Measurements from ENCODE around the gene CAMK2N1. TPM values are rescaled to one million over a fixed set of nuclear protein-coding genes. Genes with fewer than 3 reads are reported as not detected.

Gene CAMK2N1
- polyA plus RNA-seq, 1 donor from 2014 or later: 67.1 TPM

DNA sequence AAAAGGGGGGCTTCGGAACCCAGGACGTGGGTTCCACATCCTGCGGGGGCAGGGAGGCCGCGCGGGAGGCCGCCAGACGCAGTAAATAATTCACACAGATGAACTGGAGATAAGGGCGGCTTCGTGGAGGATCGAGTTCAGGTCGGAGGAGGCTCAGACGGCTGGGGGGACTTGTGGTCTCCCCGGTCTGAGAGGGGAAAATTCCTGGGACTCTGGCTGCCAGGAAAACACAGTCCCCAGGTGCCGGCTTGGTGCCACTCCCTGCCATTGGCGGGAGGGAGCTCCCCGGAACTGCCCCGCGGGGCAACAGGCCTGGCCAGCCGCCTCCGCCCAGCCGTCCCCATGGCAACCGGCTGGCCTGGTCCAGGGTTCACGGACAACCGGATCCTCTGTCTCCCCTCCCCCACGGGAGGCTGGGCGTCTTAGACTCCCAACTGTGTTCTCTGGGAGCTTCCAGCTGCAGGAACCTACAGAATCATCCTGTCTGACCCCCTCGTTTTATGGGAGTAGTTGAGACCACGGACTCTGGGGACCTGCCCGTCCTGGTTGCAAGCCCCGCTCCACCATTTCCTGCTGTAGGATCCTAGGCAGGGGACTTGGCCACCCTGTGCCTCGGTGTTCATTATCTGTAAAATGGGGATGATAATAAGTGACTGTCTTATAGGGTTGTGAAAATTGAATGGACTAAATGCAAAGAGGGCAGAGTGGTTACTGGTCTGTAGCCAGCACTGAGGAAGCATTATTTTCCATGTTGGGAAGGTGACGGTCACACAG, 9.6 kb downstream of the CAMK2N1 start:
- no peaks in the 10 kb centered on the region for H3K9me2 ChIP-seq (ENCODE audit: insufficient read depth, low read length)
- H4K20me1 ChIP-seq (ENCODE audit: insufficient read depth): no peaks in the 10 kb centered on the region
- TF ChIP-seq EZH2 (IDR thresholded peaks at IDR 0.05; ENCODE audit: borderline replicate concordance, insufficient read depth, low read length, poor library complexity, severe bottlenecking): no peak
- no peak for TF ChIP-seq SMC3 (conservative IDR thresholded peaks at IDR 0.05; ENCODE audit: poor library complexity)
- no peak for TF ChIP-seq EP300 (conservative IDR thresholded peaks at IDR 0.05; ENCODE audit: poor library complexity, severe bottlenecking)
- TF ChIP-seq MXI1 (conservative IDR thresholded peaks at IDR 0.05; ENCODE audit: poor library complexity, severe bottlenecking): no peak
- TF ChIP-seq RAD21 (conservative IDR thresholded peaks at IDR 0.05): no peak
- no peak for TF ChIP-seq POLR2AphosphoS5 (IDR thresholded peaks at IDR 0.05)
- TF ChIP-seq, protein P1, sequence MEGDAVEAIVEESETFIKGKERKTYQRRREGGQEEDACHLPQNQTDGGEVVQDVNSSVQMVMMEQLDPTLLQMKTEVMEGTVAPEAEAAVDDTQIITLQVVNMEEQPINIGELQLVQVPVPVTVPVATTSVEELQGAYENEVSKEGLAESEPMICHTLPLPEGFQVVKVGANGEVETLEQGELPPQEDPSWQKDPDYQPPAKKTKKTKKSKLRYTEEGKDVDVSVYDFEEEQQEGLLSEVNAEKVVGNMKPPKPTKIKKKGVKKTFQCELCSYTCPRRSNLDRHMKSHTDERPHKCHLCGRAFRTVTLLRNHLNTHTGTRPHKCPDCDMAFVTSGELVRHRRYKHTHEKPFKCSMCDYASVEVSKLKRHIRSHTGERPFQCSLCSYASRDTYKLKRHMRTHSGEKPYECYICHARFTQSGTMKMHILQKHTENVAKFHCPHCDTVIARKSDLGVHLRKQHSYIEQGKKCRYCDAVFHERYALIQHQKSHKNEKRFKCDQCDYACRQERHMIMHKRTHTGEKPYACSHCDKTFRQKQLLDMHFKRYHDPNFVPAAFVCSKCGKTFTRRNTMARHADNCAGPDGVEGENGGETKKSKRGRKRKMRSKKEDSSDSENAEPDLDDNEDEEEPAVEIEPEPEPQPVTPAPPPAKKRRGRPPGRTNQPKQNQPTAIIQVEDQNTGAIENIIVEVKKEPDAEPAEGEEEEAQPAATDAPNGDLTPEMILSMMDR (IDR thresholded peaks at IDR 0.05; ENCODE audit: poor library complexity, severe bottlenecking): no peak
- TF ChIP-seq TAF1 (IDR thresholded peaks at IDR 0.05; ENCODE audit: low read depth): no peak
- TF ChIP-seq REST (IDR thresholded peaks at IDR 0.05; ENCODE audit: borderline replicate concordance): no peak
- no peak overlapping the region for H3K9ac ChIP-seq (ENCODE audit: low read length)
- H3K36me3 ChIP-seq (ENCODE audit: insufficient read depth, low read length): no peaks in the 10 kb centered on the region
- no peaks in the 10 kb centered on the region for H3K79me2 ChIP-seq (replicated peaks; ENCODE audit: insufficient read depth, low read length)
- no peak overlapping the region for H3K27ac ChIP-seq (ENCODE audit: low read length)
- H3K9me3 ChIP-seq (ENCODE audit: low read length): no peaks in the 10 kb centered on the region
- H3F3A ChIP-seq (ENCODE audit: insufficient read depth, low read length, poor library complexity, severe bottlenecking): no peaks in the 10 kb centered on the region
- no peak overlapping the region for H3K4me2 ChIP-seq (ENCODE audit: low read length)
- H2AFZ ChIP-seq (ENCODE audit: low read depth, low read length): no peak overlapping the region
- peaks cover 7% of the 10 kb centered on the region for H3K27me3 ChIP-seq (ENCODE audit: insufficient read depth, low read depth, low read length)
- no peak overlapping the region for H3K4me3 ChIP-seq (ENCODE audit: low read length)

DNA sequence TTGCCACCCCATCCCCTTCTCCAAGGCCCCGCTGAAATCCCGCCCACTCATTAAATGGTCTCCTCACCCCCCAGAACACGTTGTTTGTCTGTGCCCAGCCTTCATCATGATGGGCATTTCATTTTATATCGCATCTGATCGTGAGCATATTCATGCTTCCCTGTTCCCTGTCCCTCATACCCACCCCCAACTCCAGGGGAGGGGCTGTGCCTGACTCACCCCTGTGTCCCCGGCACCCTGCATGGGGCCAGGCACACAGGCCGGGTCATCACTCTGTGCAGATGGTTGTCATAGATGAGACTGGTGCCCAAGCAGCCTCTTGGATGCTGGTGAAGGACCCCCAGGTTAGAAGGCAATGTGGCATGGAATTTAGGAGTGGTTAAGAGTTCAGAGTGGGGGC, 11.0 kb downstream of the CAMK2N1 start:
- H3K27ac ChIP-seq (ENCODE audit: low read length): no peak overlapping the region
- no peak overlapping the region for H3K4me2 ChIP-seq (ENCODE audit: low read length)
- no peaks in the 10 kb centered on the region for H3K79me2 ChIP-seq (replicated peaks; ENCODE audit: insufficient read depth, low read length)
- no peaks in the 10 kb centered on the region for H3K9me3 ChIP-seq (ENCODE audit: low read length)
- peaks cover 7% of the 10 kb centered on the region for H3K27me3 ChIP-seq (ENCODE audit: insufficient read depth, low read depth, low read length)
- no peak overlapping the region for H3K9ac ChIP-seq (ENCODE audit: low read length)
- no peaks in the 10 kb centered on the region for H3F3A ChIP-seq (ENCODE audit: insufficient read depth, low read length, poor library complexity, severe bottlenecking)
- H2AFZ ChIP-seq (ENCODE audit: low read depth, low read length): no peak overlapping the region
- H3K4me3 ChIP-seq (ENCODE audit: low read length): no peak overlapping the region
- H4K20me1 ChIP-seq (ENCODE audit: insufficient read depth): no peaks in the 10 kb centered on the region
- no peaks in the 10 kb centered on the region for H3K36me3 ChIP-seq (ENCODE audit: insufficient read depth, low read length)
- H3K9me2 ChIP-seq (ENCODE audit: insufficient read depth, low read length): no peaks in the 10 kb centered on the region
- TF ChIP-seq MXI1 (conservative IDR thresholded peaks at IDR 0.05; ENCODE audit: poor library complexity, severe bottlenecking) (no peak), SMC3 (conservative IDR thresholded peaks at IDR 0.05; ENCODE audit: poor library complexity) (no peak), TAF1 (IDR thresholded peaks at IDR 0.05; ENCODE audit: low read depth) (no peak)
